RWPE1 (cell line): ENCODE measurements around the gene XRRA1.

Experiments used
- CTCF ChIA-PET: fragments of 350-600 bp; sonication (Branson Sonifier 250); formaldehyde crosslinking; extraction: SDS; loops from one replicate; lab custom pipeline; 2021; lab: Yijun Ruan, JAX
- POLR2A ChIA-PET: fragments of 400-600 bp; formaldehyde crosslinking; extraction: SDS; loops from one replicate; lab custom pipeline; 2020; ENCODE audit warnings: antibody characterized with exemption; ENCODE audit not compliant: low non-redundant PET; lab: Yijun Ruan, JAX
- DNase-seq: peaks from one replicate; pipeline ENCODE4 v3.0.0; 2012; ENCODE audit warnings: low spot score
- H3K27ac ChIP-seq: fragments of 450-650 bp; 2 replicates; pipeline ENCODE4 v1.5.1; 2017
- TF ChIP-seq, protein P1 (sequence below): fragments of 450-650 bp; conservative IDR thresholded peaks from 2 replicates; pipeline ENCODE4 v1.5.1; 2017; ENCODE audit warnings: low read depth, mild to moderate bottlenecking

XRRA1 gene

GRCh38 chr11:74953451-74953850 lies 4.6 kb upstream of the XRRA1 start:
- no peak for DNase-seq
- H3K27ac ChIP-seq = no peak overlapping the region
- POLR2A ChIA-PET = no interaction called here
- TF ChIP-seq, protein P1, sequence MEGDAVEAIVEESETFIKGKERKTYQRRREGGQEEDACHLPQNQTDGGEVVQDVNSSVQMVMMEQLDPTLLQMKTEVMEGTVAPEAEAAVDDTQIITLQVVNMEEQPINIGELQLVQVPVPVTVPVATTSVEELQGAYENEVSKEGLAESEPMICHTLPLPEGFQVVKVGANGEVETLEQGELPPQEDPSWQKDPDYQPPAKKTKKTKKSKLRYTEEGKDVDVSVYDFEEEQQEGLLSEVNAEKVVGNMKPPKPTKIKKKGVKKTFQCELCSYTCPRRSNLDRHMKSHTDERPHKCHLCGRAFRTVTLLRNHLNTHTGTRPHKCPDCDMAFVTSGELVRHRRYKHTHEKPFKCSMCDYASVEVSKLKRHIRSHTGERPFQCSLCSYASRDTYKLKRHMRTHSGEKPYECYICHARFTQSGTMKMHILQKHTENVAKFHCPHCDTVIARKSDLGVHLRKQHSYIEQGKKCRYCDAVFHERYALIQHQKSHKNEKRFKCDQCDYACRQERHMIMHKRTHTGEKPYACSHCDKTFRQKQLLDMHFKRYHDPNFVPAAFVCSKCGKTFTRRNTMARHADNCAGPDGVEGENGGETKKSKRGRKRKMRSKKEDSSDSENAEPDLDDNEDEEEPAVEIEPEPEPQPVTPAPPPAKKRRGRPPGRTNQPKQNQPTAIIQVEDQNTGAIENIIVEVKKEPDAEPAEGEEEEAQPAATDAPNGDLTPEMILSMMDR = no peak
- CTCF ChIA-PET = interaction anchor here (0.7 kb wide), 1 partner anchor 23 kb away, joined by 3 read pairs; no protein-coding TSS in a partner anchor

DNA sequence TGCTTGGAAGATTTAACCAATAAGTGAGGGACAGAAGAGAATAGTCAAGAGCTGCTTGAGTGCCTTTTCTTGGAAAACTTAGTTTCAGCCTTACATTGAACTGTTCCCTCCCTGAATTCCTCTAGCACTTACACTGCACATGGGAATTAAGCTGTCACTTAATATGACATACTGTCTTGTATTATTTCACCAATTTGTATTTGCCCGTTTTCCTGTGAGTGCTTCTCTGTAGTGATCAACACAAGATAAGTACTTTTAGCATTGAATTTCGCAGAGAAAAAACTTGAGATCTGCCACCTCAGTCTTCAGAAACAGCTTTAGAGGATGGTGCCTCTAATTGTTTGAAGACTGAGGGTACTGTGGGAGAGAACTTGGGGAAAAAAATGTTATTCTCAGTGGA lies 3.9 kb upstream of the XRRA1 start:
- POLR2A ChIA-PET = interaction anchor here (0.6 kb wide), 1 partner anchor 285 kb away, joined by 3 read pairs; no protein-coding TSS in a partner anchor
- DNase-seq = no peak
- no peak overlapping the region for H3K27ac ChIP-seq
- TF ChIP-seq, protein P1 = no peak
- CTCF ChIA-PET = no interaction called here

DNA sequence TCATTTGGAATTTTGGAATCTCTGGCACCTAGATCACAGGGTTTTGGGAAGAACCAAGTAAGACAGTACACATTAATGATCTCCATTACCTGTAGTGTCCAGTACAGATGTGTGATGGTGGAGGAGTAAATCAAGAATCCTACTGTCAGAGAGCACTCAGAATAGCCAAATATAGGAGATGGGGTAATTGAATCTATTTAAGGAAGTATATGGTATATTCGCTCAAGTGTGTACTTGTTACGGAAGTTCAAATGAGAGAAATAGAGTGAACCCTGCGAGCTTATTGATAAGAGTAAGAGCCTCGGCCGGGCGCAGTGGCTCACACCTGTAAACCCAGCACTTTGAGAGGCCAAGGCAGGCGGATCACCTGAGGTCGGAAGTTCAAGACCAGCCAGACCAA lies 2.3 kb upstream of the XRRA1 start:
- ChIA-PET CTCF (no interaction called here), POLR2A (no interaction called here)

DNA sequence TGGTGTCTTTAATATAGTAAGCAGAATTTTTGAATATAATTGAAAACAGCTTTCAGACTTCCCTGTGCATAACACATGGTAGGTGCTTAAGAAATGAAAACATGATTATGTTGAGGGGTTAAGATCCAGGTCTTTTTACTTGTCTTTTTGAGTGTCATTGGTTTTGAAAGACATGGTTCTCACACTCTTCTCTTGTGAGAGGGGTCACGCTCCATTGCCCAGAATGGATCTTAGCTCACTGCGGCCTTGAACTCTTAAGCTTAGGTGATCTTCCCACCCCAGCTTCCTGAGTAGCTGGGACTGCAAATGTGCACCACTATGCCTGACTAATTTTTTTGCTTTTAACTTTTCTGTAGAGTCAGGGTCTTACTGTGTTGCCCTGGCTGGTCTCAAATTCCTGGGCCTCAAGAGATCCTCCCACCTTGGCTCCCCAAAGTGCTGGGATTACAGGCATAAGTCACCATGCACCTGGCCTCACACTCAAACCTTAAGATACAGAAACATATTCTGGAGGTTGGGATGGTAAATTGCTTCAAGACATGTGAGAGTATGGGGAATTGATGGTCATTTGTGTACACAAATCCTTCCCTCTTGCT lies 1.6 kb upstream of the XRRA1 start:
- H3K27ac ChIP-seq = no peak overlapping the region
- TF ChIP-seq, protein P1 = no peak
- ChIA-PET POLR2A (no interaction called here), CTCF (no interaction called here)
- no peak for DNase-seq

More for the DNA sequence above, 2.3 kb upstream of the XRRA1 start:
- DNase-seq = no peak
- TF ChIP-seq, protein P1 = no peak
- H3K27ac ChIP-seq = no peak overlapping the region

- TF ChIP-seq, protein P1 = no peak
- DNase-seq = no peak
- peak overlapping the region; percentile 76 for H3K27ac ChIP-seq
- POLR2A ChIA-PET = no interaction called here
- CTCF ChIA-PET = no interaction called here
Measured at GRCh38 chr11:74949753-74950137, 854 bp upstream of the XRRA1 start.

GRCh38 chr11:74948546-74948897 lies 369 bp downstream of the XRRA1 start:
- TF ChIP-seq, protein P1 = no peak
- POLR2A ChIA-PET = interaction anchor here (1.2 kb wide), 1 partner anchor 41 kb away, joined by 4 read pairs; no protein-coding TSS in a partner anchor
- CTCF ChIA-PET = interaction anchor here (0.7 kb wide), 1 partner anchor 293 kb away, joined by 4 read pairs; no protein-coding TSS in a partner anchor
- DNase-seq = peak; percentile 30
- H3K27ac ChIP-seq = peak overlapping the region; percentile 76
